B cell (primary cell): ENCODE data around the gene ID3. TPM values are rescaled to one million over a fixed set of nuclear protein-coding genes. Genes with fewer than 3 reads are reported as not detected.
A peak's percentile ranks its signal among the peaks of the same experiment; 100 is the strongest.

Source experiments
- ATAC-seq: fragments of 200-7000 bp; cut with Tn5 transposase; one replicate; pipeline ENCODE4 v1.10.0; 2021; ENCODE audit warnings: low read depth, mild to moderate bottlenecking, moderate number of reproducible peaks, moderate library complexity
- CTCF ChIA-PET: fragments of 350-600 bp; sonication (Branson Sonifier 250); formaldehyde crosslinking; loops from one replicate; lab custom pipeline; 2021; ENCODE audit warnings: antibody characterized with exemption, inconsistent platforms; lab: Charles Lee
- POLR2A ChIA-PET: fragments of 350-600 bp; sonication (Branson Sonifier 250); formaldehyde crosslinking; loops from one replicate; lab custom pipeline; 2021; ENCODE audit warnings: antibody characterized with exemption; lab: Charles Lee
- DNase-seq: peaks from one replicate; pipeline ENCODE4 v3.0.0; 2013
- H2AFZ ChIP-seq: 2 replicates; pipeline ENCODE4 v1.6.1; 2012; ENCODE audit warnings: mild to moderate bottlenecking, low read depth, low read length; ENCODE audit not compliant: insufficient read depth, poor library complexity, severe bottlenecking
- H3K27ac ChIP-seq, 2 donors: 1 replicate in 1 of 2; 2 replicates in 1 of 2; pipeline ENCODE4 v1.5.1; 2012 to 2013; ENCODE audit warnings: low read length in 2 of 2, mild to moderate bottlenecking in 2 of 2, moderate library complexity in 1 of 2
- H3K27me3 ChIP-seq, 4 experiments: fragments of 200-600 bp in 1 of 4; sonication (generic) in 1 of 4; replicated peaks in 1 of 4; 1 replicate in 2 of 4; 2 replicates in 2 of 4; pipeline versions ENCODE4 v1.6.1 to v1.7.0; 2013 to 2016; ENCODE audit warnings: low read length in 3 of 4, mild to moderate bottlenecking in 2 of 4, mixed read lengths in 1 of 4, moderate library complexity in 1 of 4; ENCODE audit not compliant: insufficient read depth in 4 of 4, control insufficient read depth in 3 of 4; ENCODE audit errors: control extremely low read depth in 1 of 4
- H3K36me3 ChIP-seq, 2 experiments: replicated peaks in 1 of 2; 1 replicate in 1 of 2; 2 replicates in 1 of 2; pipeline versions ENCODE4 v1.6.1 to v1.7.1; 2013; ENCODE audit warnings: low read length in 1 of 2; ENCODE audit not compliant: insufficient read depth in 2 of 2, control insufficient read depth in 1 of 2; ENCODE audit errors: control extremely low read depth in 1 of 2, extremely low read depth in 1 of 2
- H3K4me1 ChIP-seq, 2 donors: fragments of 200-600 bp in 1 of 2; sonication (generic) in 1 of 2; 1 replicate in 1 of 2; 2 replicates in 1 of 2; pipeline versions ENCODE4 v1.5.1 to v1.6.1; 2013 to 2017; ENCODE audit warnings: low read length in 2 of 2; ENCODE audit not compliant: control insufficient read depth in 2 of 2, insufficient read depth in 2 of 2
- H3K4me2 ChIP-seq: replicated peaks from 2 replicates; pipeline ENCODE3; 2012; ENCODE audit warnings: mild to moderate bottlenecking, low read depth, low read length; ENCODE audit not compliant: poor library complexity, severe bottlenecking
- H3K4me3 ChIP-seq, 5 experiments: fragments of 200-600 bp in 1 of 5; sonication (generic) in 1 of 5; 1 replicate in 3 of 5; 2 replicates in 2 of 5; pipeline versions ENCODE4 v1.5.1 to v1.7.0; 2011 to 2016; ENCODE audit warnings: low read length in 4 of 5, mild to moderate bottlenecking in 4 of 5, low read depth in 2 of 5, control low read depth in 1 of 5, moderate library complexity in 1 of 5; ENCODE audit not compliant: insufficient read depth in 1 of 5; ENCODE audit errors: control extremely low read depth in 1 of 5, extremely low read depth in 1 of 5
- H3K79me2 ChIP-seq: fragments of 200-600 bp; sonication (generic); one replicate; pipeline ENCODE4 v1.6.0; 2016; ENCODE audit warnings: low read length; ENCODE audit not compliant: control insufficient read depth, insufficient read depth
- H3K9ac ChIP-seq: fragments of 200-600 bp; sonication (generic); 2 replicates; pipeline ENCODE4 v1.6.1; 2017; ENCODE audit warnings: mild to moderate bottlenecking, low read length, moderate library complexity
- H3K9me3 ChIP-seq, 3 donors: one replicate each; pipeline versions ENCODE4 v1.6.1 to v1.7.1; 2013; ENCODE audit warnings: low read length in 2 of 3; ENCODE audit not compliant: control insufficient read depth in 2 of 3, insufficient read depth in 1 of 3; ENCODE audit errors: control extremely low read depth in 1 of 3
- H4K20me1 ChIP-seq: 2 replicates; pipeline ENCODE4 v1.6.0; 2012; ENCODE audit warnings: mild to moderate bottlenecking, low read length; ENCODE audit not compliant: insufficient read depth, control insufficient read depth, poor library complexity, severe bottlenecking
- H3K27ac Mint-ChIP-seq: one replicate; pipeline ENCODE4 v1.8.0; 2021; ENCODE audit warnings: mixed read lengths
- H3K27me3 Mint-ChIP-seq: one replicate; pipeline ENCODE4 v1.8.0; 2021; ENCODE audit warnings: mixed read lengths
- H3K4me1 Mint-ChIP-seq: one replicate; pipeline ENCODE4 v1.8.0; 2021; ENCODE audit warnings: mixed read lengths
- H3K4me3 Mint-ChIP-seq: one replicate; pipeline ENCODE4 v1.8.0; 2021; ENCODE audit warnings: mixed read lengths
- H3K9me3 Mint-ChIP-seq: one replicate; pipeline ENCODE4 v1.8.0; 2022; ENCODE audit warnings: mixed read lengths; ENCODE audit not compliant: insufficient read depth
- EZH2 ChIP-seq: IDR thresholded peaks from 2 replicates; pipeline ENCODE4 v1.6.1; 2012; ENCODE audit warnings: borderline replicate concordance, low read depth, mild to moderate bottlenecking, moderate library complexity, low read length; ENCODE audit not compliant: insufficient read depth, poor library complexity, severe bottlenecking
- WGBS: methylation state at CpG from one replicate; pipeline ENCODE4 v1.1.5; 2013; ENCODE audit warnings: missing lambda C conversion rate; ENCODE audit not compliant: insufficient coverage; 5-methylcytosine and 5-hydroxymethylcytosine counted together
- intact Hi-C: fragments of 100-400 bp; cut with micrococcal nuclease; formaldehyde crosslinking; loops from one replicate; pipeline ENCODE4 v1.10.0; 2022
- polyA plus RNA-seq: library from polyadenylated mRNA; depleted of rRNA; stranded (reverse); fragments of >200 nt; gene quantifications from 2 replicates; pipeline ENCODE4 v1.2.3, GENCODE V29; 2012
- total RNA-seq, 2 donors: library from RNA; stranded (reverse); fragments of 120-200 nt in 1 of 2; gene quantifications; 1 replicate in 1 of 2; 2 replicates in 1 of 2; pipeline versions ENCODE4 v1.2.3 to v1.2.4, GENCODE V29; 2013 to 2022
- TF ChIP-seq, protein P1 (sequence below): fragments of 200-600 bp; IDR thresholded peaks from one replicate; pipeline ENCODE4 v1.8.0; 2022; ENCODE audit warnings: antibody characterized with exemption, mild to moderate bottlenecking

ID3 gene
- total and polyA plus RNA-seq, 2 donors (not counting 1 experiment from before 2014, with no cell fraction given) = 212 to 367 TPM

DNA sequence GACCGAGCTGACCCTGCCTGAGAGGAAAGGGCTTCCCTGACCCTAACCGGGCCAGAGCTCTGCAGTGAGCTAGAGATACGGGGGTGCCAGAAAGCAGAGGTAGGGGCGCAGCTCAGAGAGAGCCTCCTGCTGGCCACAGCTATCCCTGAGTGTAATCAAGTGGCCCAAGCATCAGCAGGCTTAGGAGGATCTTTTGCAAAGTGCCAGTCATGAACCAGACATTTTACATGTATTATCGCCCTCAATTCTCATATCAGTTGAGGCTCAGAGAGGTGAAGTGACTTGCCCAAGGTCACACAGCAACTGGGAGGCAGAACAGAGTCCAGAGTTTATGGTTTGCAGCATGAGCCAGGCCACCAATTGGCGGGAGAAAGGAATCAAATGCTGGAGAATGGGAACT lies 7.0 kb upstream of the ID3 start:
- ChIA-PET POLR2A (interaction anchor here (0.6 to 3.7 kb wide), 7 partner anchors 9 to 68 kb away, joined by 3 to 33 read pairs (median 8); no protein-coding TSS in a partner anchor), CTCF (interaction anchor here (0.6 to 41.7 kb wide), 7 partner anchors 7 to 68 kb away, joined by 3 to 1420 read pairs (median 16); no protein-coding TSS in a partner anchor)
- Mint-ChIP-seq H3K27ac (peak overlapping the region; percentile 76), H3K4me3 (peak overlapping the region; percentile 71), H3K27me3 (no peaks in the 10 kb centered on the region), H3K4me1 (peaks cover 57% of the 10 kb centered on the region), H3K9me3 (no peaks in the 10 kb centered on the region)
- Histone ChIP-seq H3K79me2 (peaks cover 7% of the 10 kb centered on the region), H3K4me1 (peaks cover 48 to 52% of the 10 kb centered on the region in 2 donors), H4K20me1 (no peaks in the 10 kb centered on the region), H3K27me3 (no peaks in the 10 kb centered on the region), H3K27ac (peak overlapping the region in 1 of 2 donors; percentile 54), H3K36me3 (no peaks in the 10 kb centered on the region), H3K9ac (no peak overlapping the region), H3K4me3 (no peak overlapping the region), H3K9me3 (no peaks in the 10 kb centered on the region), H2AFZ (no peak overlapping the region), H3K4me2 (no peak overlapping the region)
- ATAC-seq (no peak), DNase-seq (no peak)
- intact Hi-C loops = no loop called here
- TF ChIP-seq EZH2 = no peak
- TF ChIP-seq, protein P1, sequence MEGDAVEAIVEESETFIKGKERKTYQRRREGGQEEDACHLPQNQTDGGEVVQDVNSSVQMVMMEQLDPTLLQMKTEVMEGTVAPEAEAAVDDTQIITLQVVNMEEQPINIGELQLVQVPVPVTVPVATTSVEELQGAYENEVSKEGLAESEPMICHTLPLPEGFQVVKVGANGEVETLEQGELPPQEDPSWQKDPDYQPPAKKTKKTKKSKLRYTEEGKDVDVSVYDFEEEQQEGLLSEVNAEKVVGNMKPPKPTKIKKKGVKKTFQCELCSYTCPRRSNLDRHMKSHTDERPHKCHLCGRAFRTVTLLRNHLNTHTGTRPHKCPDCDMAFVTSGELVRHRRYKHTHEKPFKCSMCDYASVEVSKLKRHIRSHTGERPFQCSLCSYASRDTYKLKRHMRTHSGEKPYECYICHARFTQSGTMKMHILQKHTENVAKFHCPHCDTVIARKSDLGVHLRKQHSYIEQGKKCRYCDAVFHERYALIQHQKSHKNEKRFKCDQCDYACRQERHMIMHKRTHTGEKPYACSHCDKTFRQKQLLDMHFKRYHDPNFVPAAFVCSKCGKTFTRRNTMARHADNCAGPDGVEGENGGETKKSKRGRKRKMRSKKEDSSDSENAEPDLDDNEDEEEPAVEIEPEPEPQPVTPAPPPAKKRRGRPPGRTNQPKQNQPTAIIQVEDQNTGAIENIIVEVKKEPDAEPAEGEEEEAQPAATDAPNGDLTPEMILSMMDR = no peak
- WGBS = 94% methylated on average over 6 of the region's 6 CpGs

DNA sequence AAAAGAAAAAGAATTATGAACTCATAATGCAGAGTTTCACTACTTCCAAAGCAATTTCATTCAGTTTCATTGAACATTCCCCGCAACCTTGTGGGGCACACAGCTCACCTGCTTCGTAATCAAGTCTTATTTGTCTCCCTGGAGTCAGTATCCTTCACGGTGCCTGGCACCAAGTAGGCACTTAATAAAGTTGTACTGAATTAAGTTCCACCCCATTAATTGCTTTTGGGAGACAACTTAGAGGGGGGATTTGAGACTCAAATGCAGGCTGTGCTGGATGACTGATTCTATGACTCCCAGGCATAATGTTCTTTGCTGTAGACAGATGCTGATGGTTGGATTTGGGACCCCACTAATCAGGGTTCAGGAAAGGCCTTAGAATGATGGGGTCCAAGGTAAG lies 6.5 kb upstream of the ID3 start:
- POLR2A ChIA-PET = interaction anchor here (0.6 to 2.5 kb wide), 6 partner anchors 12 to 69 kb away, joined by 3 to 9 read pairs (median 4); no protein-coding TSS in a partner anchor
- H3K27me3 Mint-ChIP-seq = no peaks in the 10 kb centered on the region

More for the DNA sequence above, 6.5 kb upstream of the ID3 start:
- H3K9me3 Mint-ChIP-seq = no peaks in the 10 kb centered on the region
- no CpG with 5 or more reads among the region's 3 CpGs for WGBS
- TF ChIP-seq EZH2 = no peak
- TF ChIP-seq, protein P1 = no peak
- Histone ChIP-seq H3K4me1 (peaks cover 53 to 58% of the 10 kb centered on the region in 2 donors), H3K9me3 (no peaks in the 10 kb centered on the region), H3K4me3 (no peak overlapping the region), H3K27me3 (no peaks in the 10 kb centered on the region), H3K9ac (no peak overlapping the region), H3K79me2 (peaks cover 7% of the 10 kb centered on the region), H3K27ac (peak overlapping the region in 1 of 2 donors; percentile 54), H3K36me3 (no peaks in the 10 kb centered on the region), H2AFZ (no peak overlapping the region), H3K4me2 (no peak overlapping the region), H4K20me1 (no peaks in the 10 kb centered on the region)
- intact Hi-C loops = no loop called here
- DNase-seq (no peak), ATAC-seq (no peak)
- CTCF ChIA-PET = interaction anchor here (0.8 to 41.7 kb wide), 6 partner anchors 8 to 69 kb away, joined by 4 to 1420 read pairs (median 98); no protein-coding TSS in a partner anchor
- H3K4me3 Mint-ChIP-seq = peak overlapping the region; percentile 71
- peaks cover 62% of the 10 kb centered on the region for H3K4me1 Mint-ChIP-seq
- H3K27ac Mint-ChIP-seq = peak overlapping the region; percentile 76
